B cell (primary cell): ENCODE data around the gene GNAL. TPM values are rescaled to one million over a fixed set of nuclear protein-coding genes. Genes with fewer than 3 reads are reported as not detected.

Experiments used
- ATAC-seq: fragments of 200-7000 bp; cut with Tn5 transposase; one replicate; pipeline ENCODE4 v1.10.0; 2021; ENCODE audit warnings: low read depth, mild to moderate bottlenecking, moderate number of reproducible peaks, moderate library complexity
- CTCF ChIA-PET: fragments of 350-600 bp; sonication (Branson Sonifier 250); formaldehyde crosslinking; loops from one replicate; lab custom pipeline; 2021; ENCODE audit warnings: antibody characterized with exemption, inconsistent platforms; lab: Charles Lee
- POLR2A ChIA-PET: fragments of 350-600 bp; sonication (Branson Sonifier 250); formaldehyde crosslinking; loops from one replicate; lab custom pipeline; 2021; ENCODE audit warnings: antibody characterized with exemption; lab: Charles Lee
- DNase-seq: peaks from one replicate; pipeline ENCODE4 v3.0.0; 2013
- H2AFZ ChIP-seq: 2 replicates; pipeline ENCODE4 v1.6.1; 2012; ENCODE audit warnings: mild to moderate bottlenecking, low read depth, low read length; ENCODE audit not compliant: insufficient read depth, poor library complexity, severe bottlenecking
- H3K27ac ChIP-seq, 2 donors: 1 replicate in 1 of 2; 2 replicates in 1 of 2; pipeline ENCODE4 v1.5.1; 2012 to 2013; ENCODE audit warnings: low read length in 2 of 2, mild to moderate bottlenecking in 2 of 2, moderate library complexity in 1 of 2
- H3K27me3 ChIP-seq, 4 experiments: fragments of 200-600 bp in 1 of 4; sonication (generic) in 1 of 4; replicated peaks in 1 of 4; 1 replicate in 2 of 4; 2 replicates in 2 of 4; pipeline versions ENCODE4 v1.6.1 to v1.7.0; 2013 to 2016; ENCODE audit warnings: low read length in 3 of 4, mild to moderate bottlenecking in 2 of 4, mixed read lengths in 1 of 4, moderate library complexity in 1 of 4; ENCODE audit not compliant: insufficient read depth in 4 of 4, control insufficient read depth in 3 of 4; ENCODE audit errors: control extremely low read depth in 1 of 4
- H3K36me3 ChIP-seq, 2 experiments: replicated peaks in 1 of 2; 1 replicate in 1 of 2; 2 replicates in 1 of 2; pipeline versions ENCODE4 v1.6.1 to v1.7.1; 2013; ENCODE audit warnings: low read length in 1 of 2; ENCODE audit not compliant: insufficient read depth in 2 of 2, control insufficient read depth in 1 of 2; ENCODE audit errors: control extremely low read depth in 1 of 2, extremely low read depth in 1 of 2
- H3K4me1 ChIP-seq, 2 donors: fragments of 200-600 bp in 1 of 2; sonication (generic) in 1 of 2; 1 replicate in 1 of 2; 2 replicates in 1 of 2; pipeline versions ENCODE4 v1.5.1 to v1.6.1; 2013 to 2017; ENCODE audit warnings: low read length in 2 of 2; ENCODE audit not compliant: control insufficient read depth in 2 of 2, insufficient read depth in 2 of 2
- H3K4me2 ChIP-seq: replicated peaks from 2 replicates; pipeline ENCODE3; 2012; ENCODE audit warnings: mild to moderate bottlenecking, low read depth, low read length; ENCODE audit not compliant: poor library complexity, severe bottlenecking
- H3K4me3 ChIP-seq, 5 experiments: fragments of 200-600 bp in 1 of 5; sonication (generic) in 1 of 5; 1 replicate in 3 of 5; 2 replicates in 2 of 5; pipeline versions ENCODE4 v1.5.1 to v1.7.0; 2011 to 2016; ENCODE audit warnings: low read length in 4 of 5, mild to moderate bottlenecking in 4 of 5, low read depth in 2 of 5, control low read depth in 1 of 5, moderate library complexity in 1 of 5; ENCODE audit not compliant: insufficient read depth in 1 of 5; ENCODE audit errors: control extremely low read depth in 1 of 5, extremely low read depth in 1 of 5
- H3K79me2 ChIP-seq: fragments of 200-600 bp; sonication (generic); one replicate; pipeline ENCODE4 v1.6.0; 2016; ENCODE audit warnings: low read length; ENCODE audit not compliant: control insufficient read depth, insufficient read depth
- H3K9ac ChIP-seq: fragments of 200-600 bp; sonication (generic); 2 replicates; pipeline ENCODE4 v1.6.1; 2017; ENCODE audit warnings: mild to moderate bottlenecking, low read length, moderate library complexity
- H3K9me3 ChIP-seq, 3 donors: one replicate each; pipeline versions ENCODE4 v1.6.1 to v1.7.1; 2013; ENCODE audit warnings: low read length in 2 of 3; ENCODE audit not compliant: control insufficient read depth in 2 of 3, insufficient read depth in 1 of 3; ENCODE audit errors: control extremely low read depth in 1 of 3
- H4K20me1 ChIP-seq: 2 replicates; pipeline ENCODE4 v1.6.0; 2012; ENCODE audit warnings: mild to moderate bottlenecking, low read length; ENCODE audit not compliant: insufficient read depth, control insufficient read depth, poor library complexity, severe bottlenecking
- H3K27ac Mint-ChIP-seq: one replicate; pipeline ENCODE4 v1.8.0; 2021; ENCODE audit warnings: mixed read lengths
- H3K27me3 Mint-ChIP-seq: one replicate; pipeline ENCODE4 v1.8.0; 2021; ENCODE audit warnings: mixed read lengths
- H3K4me1 Mint-ChIP-seq: one replicate; pipeline ENCODE4 v1.8.0; 2021; ENCODE audit warnings: mixed read lengths
- H3K4me3 Mint-ChIP-seq: one replicate; pipeline ENCODE4 v1.8.0; 2021; ENCODE audit warnings: mixed read lengths
- H3K9me3 Mint-ChIP-seq: one replicate; pipeline ENCODE4 v1.8.0; 2022; ENCODE audit warnings: mixed read lengths; ENCODE audit not compliant: insufficient read depth
- CTCF ChIP-seq: fragments of 200-600 bp; IDR thresholded peaks from one replicate; pipeline ENCODE4 v1.8.0; 2022; ENCODE audit warnings: antibody characterized with exemption, mild to moderate bottlenecking
- EZH2 ChIP-seq: IDR thresholded peaks from 2 replicates; pipeline ENCODE4 v1.6.1; 2012; ENCODE audit warnings: borderline replicate concordance, low read depth, mild to moderate bottlenecking, moderate library complexity, low read length; ENCODE audit not compliant: insufficient read depth, poor library complexity, severe bottlenecking
- WGBS: methylation state at CpG from one replicate; pipeline ENCODE4 v1.1.5; 2013; ENCODE audit warnings: missing lambda C conversion rate; ENCODE audit not compliant: insufficient coverage; 5-methylcytosine and 5-hydroxymethylcytosine counted together
- intact Hi-C: fragments of 100-400 bp; cut with micrococcal nuclease; formaldehyde crosslinking; loops from one replicate; pipeline ENCODE4 v1.10.0; 2022
- polyA plus RNA-seq: library from polyadenylated mRNA; depleted of rRNA; stranded (reverse); fragments of >200 nt; gene quantifications from 2 replicates; pipeline ENCODE4 v1.2.3, GENCODE V29; 2012
- total RNA-seq, 2 donors: library from RNA; stranded (reverse); fragments of 120-200 nt in 1 of 2; gene quantifications; 1 replicate in 1 of 2; 2 replicates in 1 of 2; pipeline versions ENCODE4 v1.2.3 to v1.2.4, GENCODE V29; 2013 to 2022

Gene GNAL
- total and polyA plus RNA-seq, 2 donors (not counting 1 experiment from before 2014, with no cell fraction given) = 0.01 to 0.12 TPM

GRCh38 chr18:11665587-11665986 lies 23.5 kb upstream of the GNAL start:
- no peaks in the 10 kb centered on the region for H3K36me3 ChIP-seq
- no peaks in the 10 kb centered on the region for H3K4me1 ChIP-seq
- ATAC-seq = no peak

GRCh38 chr18:11666176-11666575 lies 22.9 kb upstream of the GNAL start:
- ATAC-seq (no peak), DNase-seq (no peak)
- no peaks in the 10 kb centered on the region for H3K36me3 ChIP-seq
- H3K4me1 ChIP-seq = no peaks in the 10 kb centered on the region
- no peak overlapping the region for H2AFZ ChIP-seq
- 84% methylated on average over 4 of the region's 4 CpGs for WGBS
- ChIA-PET POLR2A (no interaction called here), CTCF (interaction anchor here (1.5 to 1.7 kb wide), 2 partner anchors 10 to 11 kb away, joined by 5 read pairs; no protein-coding TSS in a partner anchor)
- Mint-ChIP-seq H3K27me3 (peaks cover 17% of the 10 kb centered on the region), H3K27ac (no peak overlapping the region), H3K4me3 (no peak overlapping the region), H3K4me1 (no peaks in the 10 kb centered on the region), H3K9me3 (no peaks in the 10 kb centered on the region)
- H3K4me3 ChIP-seq = no peak overlapping the region
- no peak overlapping the region for H3K9ac ChIP-seq
- no peak for TF ChIP-seq EZH2
- TF ChIP-seq CTCF = no peak
- H3K4me2 ChIP-seq = no peak overlapping the region
- H3K79me2 ChIP-seq = no peaks in the 10 kb centered on the region
- no peaks in the 10 kb centered on the region for H3K9me3 ChIP-seq
- H4K20me1 ChIP-seq = no peaks in the 10 kb centered on the region
- H3K27me3 ChIP-seq = peaks cover 0 to 3% (median 1%) of the 10 kb centered on the region in 4 experiments
- intact Hi-C loops = no loop called here
- H3K27ac ChIP-seq = no peak overlapping the region

More at GRCh38 chr18:11665587-11665986, 23.5 kb upstream of the GNAL start:
- no peak overlapping the region for H3K4me3 Mint-ChIP-seq
- intact Hi-C loops = no loop called here
- no peak overlapping the region for H3K4me2 ChIP-seq
- no peak for DNase-seq
- TF ChIP-seq CTCF = no peak
- no peaks in the 10 kb centered on the region for H3K9me3 ChIP-seq
- POLR2A ChIA-PET = no interaction called here
- no peaks in the 10 kb centered on the region for H3K4me1 Mint-ChIP-seq
- no peaks in the 10 kb centered on the region for H3K9me3 Mint-ChIP-seq
- H3K9ac ChIP-seq = no peak overlapping the region
- no peak overlapping the region for H3K27ac ChIP-seq
- peaks cover 14% of the 10 kb centered on the region for H3K27me3 Mint-ChIP-seq
- no peaks in the 10 kb centered on the region for H3K79me2 ChIP-seq
- H3K4me3 ChIP-seq = no peak overlapping the region
- H4K20me1 ChIP-seq = no peaks in the 10 kb centered on the region
- CTCF ChIA-PET = interaction anchor here (1.5 to 1.7 kb wide), 2 partner anchors 9 to 10 kb away, joined by 5 read pairs; no protein-coding TSS in a partner anchor
- peaks cover 0 to 3% (median 1%) of the 10 kb centered on the region in 4 experiments for H3K27me3 ChIP-seq
- 86% methylated on average over 4 of the region's 4 CpGs for WGBS
- H3K27ac Mint-ChIP-seq = no peak overlapping the region
- no peak overlapping the region for H2AFZ ChIP-seq
